Panc1 (cell line): ENCODE data around the gene MAP4K2.

Source experiments
- CTCF ChIP-seq: fragments of 450-650 bp; IDR thresholded peaks from 2 replicates; pipeline ENCODE4 v1.5.1; 2017; ENCODE audit warnings: mild to moderate bottlenecking
- POLR2AphosphoS5 ChIP-seq: IDR thresholded peaks from 2 replicates; pipeline ENCODE4 v1.6.1; 2012; ENCODE audit warnings: mild to moderate bottlenecking, low read depth, low read length, moderate library complexity
- REST ChIP-seq, 2 experiments: IDR thresholded peaks; 2 replicates each; pipeline ENCODE4 v1.6.1; 2011 to 2012; ENCODE audit warnings: low read depth in 2 of 2, control low read depth in 1 of 2, low read length in 1 of 2, mild to moderate bottlenecking in 1 of 2, moderate library complexity in 1 of 2; ENCODE audit not compliant: insufficient read depth in 1 of 2
- SIN3A ChIP-seq: IDR thresholded peaks from 2 replicates; pipeline ENCODE4 v1.6.1; 2012; ENCODE audit warnings: low read depth, mild to moderate bottlenecking, low read length, moderate library complexity, borderline replicate concordance; ENCODE audit not compliant: insufficient read depth

GRCh38 chr11:64850979-64851567, 48.1 kb upstream of the MAP4K2 start:
- TF ChIP-seq CTCF, result no peak
- no peak for TF ChIP-seq REST (IDR thresholded peaks at IDR 0.05; ENCODE audit: insufficient read depth in 1 of 2, low read depth in 2 of 2, low read length in 1 of 2)
- TF ChIP-seq SIN3A, result 0 out of 2 replicates have a peak, but pooled peaks have one; percentile 59
- TF ChIP-seq POLR2AphosphoS5, result peak; percentile 61; the same call in 1 of the 2 replicates
